Hippocampal formation (tissue), 2 donors: Measurements from ENCODE around the gene MRPS33.
A peak's percentile ranks its signal among the peaks of the same experiment; 100 is the strongest.
"Not testable (repeated sequence)": the region's sequence is repeated elsewhere in the genome, so short reads cannot be mapped to it uniquely, and the experiment has no call there.

Experiments used
- DNase-seq, 2 donors: peaks; one replicate each; lab custom pipeline; 2025; lab: John Stamatoyannopoulos, UW

MRPS33 gene

GRCh38 chr7:141014524-141015395, at the start of gene MRPS33:
MRPS33 (minus strand) TSS chr7:141014952; CDS start chr7:141010633, 4,319 bp downstream.
- DNase-seq: peak; percentile 96 to 97

GRCh38 chr7:141057788-141058187, 43.0 kb upstream of the MRPS33 start:
- no peak for DNase-seq

- DNase-seq: no peak
Measured at GRCh38 chr7:141055146-141055545, 40.4 kb upstream of the MRPS33 start.

- DNase-seq: no peak
Measured at GRCh38 chr7:141053626-141054025, 38.9 kb upstream of the MRPS33 start.

- no peak for DNase-seq
Measured at GRCh38 chr7:141045842-141046620, 31.3 kb upstream of the MRPS33 start.

- no peak for DNase-seq
Measured at GRCh38 chr7:141045126-141045841, 30.5 kb upstream of the MRPS33 start.

- DNase-seq: no peak
Measured at GRCh38 chr7:141043616-141044015, 28.9 kb upstream of the MRPS33 start.

GRCh38 chr7:141042222-141043193, 27.8 kb upstream of the MRPS33 start:
- DNase-seq: no peak

- no peak for DNase-seq
Measured at GRCh38 chr7:141039376-141039775, 24.6 kb upstream of the MRPS33 start.

- DNase-seq: not testable (repeated sequence)
Measured at GRCh38 chr7:141038100-141038499, 23.3 kb upstream of the MRPS33 start.

- not testable (repeated sequence) for DNase-seq
Measured at GRCh38 chr7:141032539-141033323, 18.0 kb upstream of the MRPS33 start.

GRCh38 chr7:141028767-141029166, 14.0 kb upstream of the MRPS33 start:
- DNase-seq: no peak

- no peak for DNase-seq
Measured at GRCh38 chr7:141027043-141027442, 12.3 kb upstream of the MRPS33 start.

GRCh38 chr7:141024668-141025067, 9.9 kb upstream of the MRPS33 start:
- no peak for DNase-seq

- no peak for DNase-seq
Measured at GRCh38 chr7:141023295-141023694, 8.5 kb upstream of the MRPS33 start.

- no peak for DNase-seq
Measured at GRCh38 chr7:141017555-141017954, 2.8 kb upstream of the MRPS33 start.

- no peak for DNase-seq
Measured at GRCh38 chr7:141016349-141016748, 1.6 kb upstream of the MRPS33 start.

- no peak for DNase-seq
Measured at GRCh38 chr7:141014125-141014523, 628 bp downstream of the MRPS33 start.

GRCh38 chr7:141013345-141013715, 1.4 kb downstream of the MRPS33 start:
- no peak for DNase-seq

- no peak for DNase-seq
Measured at GRCh38 chr7:141012696-141013344, 1.9 kb downstream of the MRPS33 start.
